ENCODE results near the gene ADAMTS4.

The ADAMTS4 gene

GRCh38 chr1:161230762-161231161 lies 31.9 kb upstream of the ADAMTS4 start:
- H3K27ac ChIP-seq = no peak overlapping the region
- no peak for TF ChIP-seq CTCF (conservative IDR thresholded peaks at IDR 0.05)
- TF ChIP-seq ZFX (IDR thresholded peaks at IDR 0.05) = no peak

GRCh38 chr1:161229896-161230295 lies 31.0 kb upstream of the ADAMTS4 start:
- TF ChIP-seq ZFX (IDR thresholded peaks at IDR 0.05) (no peak), CTCF (conservative IDR thresholded peaks at IDR 0.05) (no peak; the same call in 1 of the 2 replicates)
- H3K27ac ChIP-seq = no peak overlapping the region

GRCh38 chr1:161228032-161228431 lies 29.2 kb upstream of the ADAMTS4 start:
- TF ChIP-seq CTCF (conservative IDR thresholded peaks at IDR 0.05) (no peak), ZFX (IDR thresholded peaks at IDR 0.05) (no peak)
- peak overlapping the region; percentile 88 for H3K27ac ChIP-seq

- H3K27ac ChIP-seq = peak overlapping the region; percentile 88
- TF ChIP-seq CTCF (conservative IDR thresholded peaks at IDR 0.05) (peak; percentile 94), ZFX (IDR thresholded peaks at IDR 0.05) (no peak)
Observed at GRCh38 chr1:161227196-161227871, 28.5 kb upstream of the ADAMTS4 start.

- TF ChIP-seq ZFX (IDR thresholded peaks at IDR 0.05) (no peak), CTCF (conservative IDR thresholded peaks at IDR 0.05) (no peak)
- peak overlapping the region; percentile 88 for H3K27ac ChIP-seq
Observed at GRCh38 chr1:161226759-161227158, 27.9 kb upstream of the ADAMTS4 start.

- peak overlapping the region; percentile 88 for H3K27ac ChIP-seq
- no peak for TF ChIP-seq ZFX (IDR thresholded peaks at IDR 0.05)
- TF ChIP-seq CTCF (conservative IDR thresholded peaks at IDR 0.05) = no peak
Observed at GRCh38 chr1:161226320-161226711, 27.5 kb upstream of the ADAMTS4 start.

GRCh38 chr1:161225534-161226319 lies 26.9 kb upstream of the ADAMTS4 start, which contains the start of gene TOMM40L:
Gene TOMM40L, plus strand, starts transcription at chr1:161226060. Its CDS starts 430 bp downstream, at chr1:161226490.
- TF ChIP-seq CTCF (conservative IDR thresholded peaks at IDR 0.05) (peak; percentile 83), ZFX (IDR thresholded peaks at IDR 0.05) (no peak)
- peak within 1 kb of the TSS; percentile 88 for H3K27ac ChIP-seq
